Natural killer cell (primary cell): ENCODE data around the gene KIF1A. TPM values are rescaled to one million over a fixed set of nuclear protein-coding genes. Genes with fewer than 3 reads are reported as not detected.

Source experiments
- ATAC-seq, 3 donors: fragments of 150-1000 bp in 2 of 3; fragments of 200-7000 bp in 1 of 3; cut with Tn5 transposase; 1 replicate in 1 of 3; 2 replicates in 2 of 3; pipeline ENCODE4 v1.10.0; 2021; ENCODE audit warnings: mild to moderate bottlenecking in 2 of 3, moderate library complexity in 2 of 3
- DNase-seq, 2 donors: peaks; one replicate each; pipeline versions ENCODE4 v3.0.0 to v3.0.0-alpha.2; 2013 to 2021; ENCODE audit warnings: mixed read lengths in 1 of 2
- H3K27ac ChIP-seq: one replicate; pipeline ENCODE4 v1.5.1; 2013; ENCODE audit warnings: mild to moderate bottlenecking, low read length
- H3K27me3 ChIP-seq: one replicate; pipeline ENCODE4 v1.6.1; 2013; ENCODE audit warnings: low read length; ENCODE audit not compliant: control insufficient read depth, insufficient read depth
- H3K36me3 ChIP-seq: one replicate; pipeline ENCODE4 v1.6.1; 2013; ENCODE audit warnings: low read length; ENCODE audit not compliant: control insufficient read depth, insufficient read depth
- H3K4me1 ChIP-seq: one replicate; pipeline ENCODE4 v1.6.1; 2013; ENCODE audit warnings: low read length; ENCODE audit not compliant: control insufficient read depth, insufficient read depth
- H3K4me3 ChIP-seq: one replicate; pipeline ENCODE4 v1.5.1; 2013; ENCODE audit warnings: low read length
- H3K9me3 ChIP-seq: one replicate; pipeline ENCODE4 v1.6.1; 2013; ENCODE audit warnings: low read length; ENCODE audit not compliant: control insufficient read depth, insufficient read depth
- H3K27ac Mint-ChIP-seq, 2 donors: one replicate each; pipeline ENCODE4 v1.8.0; 2022; ENCODE audit warnings: mild to moderate bottlenecking in 2 of 2, mixed read lengths in 2 of 2, moderate library complexity in 1 of 2
- H3K27me3 Mint-ChIP-seq, 2 donors: one replicate each; pipeline ENCODE4 v1.8.0; 2022; ENCODE audit warnings: low read depth in 2 of 2, mixed read lengths in 2 of 2
- H3K36me3 Mint-ChIP-seq: one replicate; pipeline ENCODE4 v1.8.0; 2022; ENCODE audit warnings: mixed read lengths
- H3K4me1 Mint-ChIP-seq, 2 donors: one replicate each; pipeline ENCODE4 v1.8.0; 2022; ENCODE audit warnings: mixed read lengths in 2 of 2
- H3K4me3 Mint-ChIP-seq: one replicate; pipeline ENCODE4 v1.8.0; 2022; ENCODE audit warnings: mild to moderate bottlenecking, moderate library complexity, mixed read lengths
- H3K9me3 Mint-ChIP-seq, 2 donors: one replicate each; pipeline ENCODE4 v1.8.0; 2022; ENCODE audit warnings: mixed read lengths in 2 of 2
- WGBS: methylation state at CpG from one replicate; pipeline ENCODE4 v1.1.7; 2013; ENCODE audit warnings: missing lambda C conversion rate; ENCODE audit not compliant: insufficient coverage; 5-methylcytosine and 5-hydroxymethylcytosine counted together
- intact Hi-C: fragments of 100-400 bp; cut with micrococcal nuclease; formaldehyde crosslinking; loops from one replicate; pipeline ENCODE4 v1.14.2; 2022
- total RNA-seq, 4 donors: library from RNA; stranded (reverse); fragments of 120-200 nt in 1 of 4; gene quantifications; one replicate each; pipeline versions ENCODE4 v1.2.3 to v1.2.4, GENCODE V29; 2013 to 2022
- TF ChIP-seq, protein P1 (sequence below): fragments of 200-600 bp; IDR thresholded peaks from one replicate; pipeline ENCODE4 v1.8.0; 2022; ENCODE audit warnings: antibody characterized with exemption

KIF1A gene
- total RNA-seq, 3 donors from 2014 or later (not counting 1 experiment from before 2014, with no cell fraction given): 0.09 TPM; not detected in 2

DNA sequence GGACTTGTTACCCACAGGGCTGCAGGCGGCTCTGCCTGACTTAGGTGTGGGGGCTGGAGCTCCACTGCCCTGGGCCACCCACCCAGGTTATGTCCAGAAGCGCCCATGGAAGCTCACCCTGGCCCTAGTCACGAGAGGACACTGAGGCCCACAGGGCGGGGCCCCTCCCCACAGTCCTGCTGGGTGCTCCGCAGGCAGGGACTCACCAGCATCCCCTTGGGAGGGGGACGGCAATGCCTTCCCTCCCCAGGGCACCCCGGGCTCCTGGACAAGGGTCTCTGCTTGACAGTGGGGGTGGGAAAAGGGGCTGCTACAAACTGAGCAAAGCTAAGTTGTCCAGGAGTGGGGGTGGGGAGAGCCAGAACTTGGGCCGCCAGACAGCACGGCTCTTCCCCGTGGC is 67.8 kb downstream of the KIF1A start:
- Mint-ChIP-seq H3K4me3 (no peak overlapping the region), H3K27me3 (no peaks in the 10 kb centered on the region), H3K36me3 (no peaks in the 10 kb centered on the region), H3K27ac (no peak overlapping the region), H3K9me3 (no peaks in the 10 kb centered on the region), H3K4me1 (peaks cover 5 to 9% of the 10 kb centered on the region in 2 donors)
- TF ChIP-seq, protein P1, sequence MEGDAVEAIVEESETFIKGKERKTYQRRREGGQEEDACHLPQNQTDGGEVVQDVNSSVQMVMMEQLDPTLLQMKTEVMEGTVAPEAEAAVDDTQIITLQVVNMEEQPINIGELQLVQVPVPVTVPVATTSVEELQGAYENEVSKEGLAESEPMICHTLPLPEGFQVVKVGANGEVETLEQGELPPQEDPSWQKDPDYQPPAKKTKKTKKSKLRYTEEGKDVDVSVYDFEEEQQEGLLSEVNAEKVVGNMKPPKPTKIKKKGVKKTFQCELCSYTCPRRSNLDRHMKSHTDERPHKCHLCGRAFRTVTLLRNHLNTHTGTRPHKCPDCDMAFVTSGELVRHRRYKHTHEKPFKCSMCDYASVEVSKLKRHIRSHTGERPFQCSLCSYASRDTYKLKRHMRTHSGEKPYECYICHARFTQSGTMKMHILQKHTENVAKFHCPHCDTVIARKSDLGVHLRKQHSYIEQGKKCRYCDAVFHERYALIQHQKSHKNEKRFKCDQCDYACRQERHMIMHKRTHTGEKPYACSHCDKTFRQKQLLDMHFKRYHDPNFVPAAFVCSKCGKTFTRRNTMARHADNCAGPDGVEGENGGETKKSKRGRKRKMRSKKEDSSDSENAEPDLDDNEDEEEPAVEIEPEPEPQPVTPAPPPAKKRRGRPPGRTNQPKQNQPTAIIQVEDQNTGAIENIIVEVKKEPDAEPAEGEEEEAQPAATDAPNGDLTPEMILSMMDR: no peak
- peaks cover 5% of the 10 kb centered on the region for H3K4me1 ChIP-seq
- intact Hi-C loops: no loop called here
- no peak for DNase-seq
- no peak overlapping the region for H3K27ac ChIP-seq
- no peak overlapping the region for H3K4me3 ChIP-seq
- no peaks in the 10 kb centered on the region for H3K9me3 ChIP-seq
- no peaks in the 10 kb centered on the region for H3K36me3 ChIP-seq
- H3K27me3 ChIP-seq: no peaks in the 10 kb centered on the region
- no peak for ATAC-seq
- WGBS: 91% methylated on average over 10 of the region's 10 CpGs

DNA sequence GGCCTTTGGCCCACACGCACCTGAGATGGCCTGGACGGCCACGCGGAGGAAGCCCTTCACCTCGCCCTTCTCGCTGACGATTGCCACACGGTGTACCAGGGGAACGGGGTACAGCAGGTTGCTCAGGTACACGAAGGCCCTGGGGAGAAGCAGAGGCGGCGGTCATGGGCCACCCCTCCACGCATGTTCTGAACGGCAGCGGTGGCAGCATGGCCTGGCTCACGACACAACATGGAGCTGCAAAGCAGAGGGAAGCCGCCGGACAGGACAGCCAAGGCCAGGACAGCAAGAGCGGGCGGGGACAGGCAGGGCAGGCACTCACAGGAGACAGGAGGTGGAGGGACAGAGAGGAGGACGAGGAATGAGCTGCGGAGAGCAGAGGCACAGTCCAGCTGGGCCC is 69.6 kb downstream of the KIF1A start:
- no peaks in the 10 kb centered on the region for H3K27me3 Mint-ChIP-seq
- no peaks in the 10 kb centered on the region for H3K36me3 ChIP-seq
- no peaks in the 10 kb centered on the region for H3K36me3 Mint-ChIP-seq
- peaks cover 5 to 9% of the 10 kb centered on the region in 2 donors for H3K4me1 Mint-ChIP-seq
- ATAC-seq (peak in 1 of 3 donors; percentile 7), DNase-seq (no peak)
- H3K4me3 ChIP-seq: no peak overlapping the region
- H3K4me1 ChIP-seq: peaks cover 5% of the 10 kb centered on the region
- H3K9me3 Mint-ChIP-seq: no peaks in the 10 kb centered on the region
- no peak overlapping the region for H3K4me3 Mint-ChIP-seq
- WGBS: 90% methylated on average over 22 of the region's 22 CpGs
- TF ChIP-seq, protein P1: no peak
- H3K27ac ChIP-seq: no peak overlapping the region
- H3K9me3 ChIP-seq: no peaks in the 10 kb centered on the region
- intact Hi-C loops: no loop called here
- no peaks in the 10 kb centered on the region for H3K27me3 ChIP-seq
- H3K27ac Mint-ChIP-seq: no peak overlapping the region

DNA sequence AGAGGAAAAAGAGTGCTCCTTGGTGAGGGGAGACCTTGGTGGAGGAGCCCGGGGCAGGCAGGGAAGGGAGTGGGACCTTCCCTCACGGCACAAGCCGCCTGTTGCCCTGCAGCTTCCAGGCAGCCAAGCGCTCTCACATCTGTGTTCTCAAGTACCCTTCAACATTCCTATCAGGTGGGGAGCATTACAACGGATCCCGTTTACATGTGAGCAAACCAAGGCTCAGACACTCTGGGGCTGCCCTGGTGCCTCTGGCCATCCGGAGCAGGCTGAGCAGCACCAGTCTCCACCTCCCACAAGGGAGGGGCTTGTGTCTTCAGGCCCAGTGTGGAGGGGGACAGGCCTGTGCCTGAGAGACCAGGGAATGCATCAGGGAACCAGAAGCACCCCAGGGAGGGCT is 70.5 kb downstream of the KIF1A start:
- H3K9me3 Mint-ChIP-seq: no peaks in the 10 kb centered on the region
- intact Hi-C loops: no loop called here
- ATAC-seq (no peak), DNase-seq (no peak)
- no peaks in the 10 kb centered on the region for H3K36me3 Mint-ChIP-seq
- 79% methylated on average over 7 of the region's 7 CpGs for WGBS
- H3K27me3 Mint-ChIP-seq: no peaks in the 10 kb centered on the region
- Histone ChIP-seq H3K27me3 (no peaks in the 10 kb centered on the region), H3K4me1 (peaks cover 5% of the 10 kb centered on the region), H3K36me3 (no peaks in the 10 kb centered on the region), H3K9me3 (no peaks in the 10 kb centered on the region), H3K27ac (no peak overlapping the region), H3K4me3 (no peak overlapping the region)
- no peak overlapping the region for H3K4me3 Mint-ChIP-seq
- H3K27ac Mint-ChIP-seq: no peak overlapping the region
- TF ChIP-seq, protein P1: no peak
- peaks cover 0 to 5% of the 10 kb centered on the region in 2 donors for H3K4me1 Mint-ChIP-seq

DNA sequence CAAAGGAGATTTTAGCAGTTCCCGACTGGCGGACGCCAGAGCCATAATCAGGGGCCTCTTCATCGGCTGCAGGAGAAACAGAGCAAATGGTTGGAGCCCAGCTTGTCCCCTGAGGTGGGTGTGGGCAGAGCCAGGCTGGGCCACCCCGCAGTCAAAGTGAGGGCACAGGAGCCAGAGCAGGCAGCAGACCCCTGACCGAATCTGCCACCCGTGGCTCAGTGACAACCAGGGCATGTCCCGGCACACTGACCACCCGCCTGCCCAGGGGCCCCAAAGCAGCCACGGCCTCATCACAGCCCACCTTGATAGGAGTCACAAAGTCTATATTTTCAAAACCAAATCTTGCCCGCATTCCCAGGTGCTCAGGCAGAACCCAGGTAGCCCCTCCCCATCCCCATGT is 72.8 kb downstream of the KIF1A start:
- H3K4me1 Mint-ChIP-seq: peaks cover 0 to 5% of the 10 kb centered on the region in 2 donors
- no peaks in the 10 kb centered on the region for H3K9me3 Mint-ChIP-seq
- Histone ChIP-seq H3K36me3 (no peaks in the 10 kb centered on the region), H3K9me3 (no peaks in the 10 kb centered on the region), H3K4me3 (no peak overlapping the region), H3K27ac (no peak overlapping the region), H3K4me1 (peaks cover 5% of the 10 kb centered on the region), H3K27me3 (no peaks in the 10 kb centered on the region)
- TF ChIP-seq, protein P1: no peak
- intact Hi-C loops: no loop called here
- no peak overlapping the region for H3K27ac Mint-ChIP-seq
- H3K36me3 Mint-ChIP-seq: no peaks in the 10 kb centered on the region
- H3K4me3 Mint-ChIP-seq: no peak overlapping the region
- ATAC-seq (no peak), DNase-seq (no peak)
- H3K27me3 Mint-ChIP-seq: no peaks in the 10 kb centered on the region
- WGBS: 90% methylated on average over 11 of the region's 11 CpGs
